Kidney tubule cell (primary cell): Measurements from ENCODE around the gene MTIF2.
"Not testable (repeated sequence)": the region's sequence is repeated elsewhere in the genome, so short reads cannot be mapped to it uniquely, and the experiment has no call there.

Experiments used
- DNase-seq: peaks from one replicate; pipeline ENCODE4 v3.0.0-alpha.2; 2018; ENCODE audit warnings: low spot score

The MTIF2 gene

DNA sequence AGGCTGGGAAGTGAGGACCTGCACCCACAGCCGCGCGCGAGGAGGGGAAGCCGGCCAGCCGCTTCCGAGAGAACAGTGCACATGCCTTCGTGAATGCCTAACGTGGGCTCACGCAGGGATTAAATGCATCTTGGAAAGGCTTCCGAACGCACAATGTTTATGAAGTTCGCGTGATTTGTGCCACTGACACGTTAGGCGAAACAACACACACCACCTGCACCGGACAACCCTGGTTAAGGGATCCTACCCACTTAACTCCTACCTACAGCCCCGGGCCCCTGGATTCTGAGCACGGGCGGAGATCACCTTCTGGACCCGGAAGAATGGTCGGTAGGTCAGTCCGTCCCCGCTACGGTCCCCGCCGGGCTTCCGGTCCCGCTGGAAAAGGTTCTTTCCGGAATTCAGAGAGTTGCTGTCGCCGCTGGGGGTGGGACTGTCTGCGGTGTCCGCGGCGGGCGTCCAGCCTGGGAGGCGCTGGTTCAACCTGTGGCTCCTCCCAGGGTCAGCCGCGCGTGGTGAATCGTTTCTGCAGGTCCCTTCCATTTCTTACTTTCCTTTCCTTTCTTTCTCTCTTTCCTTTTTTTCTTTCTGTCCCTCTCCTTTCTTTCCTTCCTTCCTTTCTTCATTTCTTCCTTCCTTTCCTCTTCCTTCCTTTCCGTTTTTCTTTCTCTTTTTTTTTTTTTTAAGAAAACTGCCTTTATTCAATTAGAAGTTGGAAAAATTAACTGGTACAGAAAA is at the start of gene MTIF2:
MTIF2 (minus strand) TSS at position 325 of the 738 bp plus-strand sequence. CDS start 5,373 bp downstream, outside the sequence.
- DNase-seq, result peak; percentile 97

- DNase-seq, result no peak
Observed at GRCh38 chr2:55314985-55315384, 46.0 kb upstream of the MTIF2 start.

DNA sequence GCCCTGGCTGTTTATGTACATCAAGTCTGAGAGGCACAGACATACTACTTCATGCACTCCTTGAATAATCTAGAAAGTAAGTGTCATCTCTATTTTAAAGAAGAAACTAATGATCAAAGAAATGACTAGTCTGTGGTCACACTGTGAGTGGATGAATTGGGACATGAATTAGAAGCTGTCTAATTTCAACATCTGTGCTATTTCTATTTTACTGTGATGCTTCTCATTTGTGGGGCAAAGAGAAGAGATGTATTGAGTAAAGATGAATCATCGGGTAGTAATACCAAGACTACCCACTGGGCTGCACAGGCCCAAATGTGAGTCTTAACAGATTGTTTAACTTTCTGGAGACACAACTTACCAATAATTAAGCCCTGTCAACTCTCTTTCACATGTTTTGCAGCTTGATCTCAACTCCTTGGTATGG is 42.4 kb upstream of the MTIF2 start:
- peak; percentile 56 for DNase-seq

DNA sequence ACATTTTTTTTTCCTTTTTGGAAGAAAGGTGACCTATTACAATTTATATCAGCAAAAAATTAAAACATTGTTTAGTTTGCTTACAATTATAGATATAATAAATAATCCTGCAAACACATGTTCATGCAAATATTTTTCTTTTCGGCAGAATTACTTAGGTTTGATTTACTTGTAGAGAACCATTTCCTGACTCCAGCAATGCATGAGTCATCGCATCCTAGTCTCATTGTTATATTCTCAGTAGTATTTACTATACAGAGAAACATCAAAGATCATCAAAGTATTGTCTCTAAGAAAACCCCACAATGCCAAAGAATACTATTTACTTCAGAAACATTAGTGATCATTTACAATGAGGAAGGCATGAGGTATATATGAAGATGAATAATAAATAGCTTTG is 40.4 kb upstream of the MTIF2 start:
- peak; percentile 37 for DNase-seq

- DNase-seq, result no peak
Observed at GRCh38 chr2:55302241-55302640, 33.2 kb upstream of the MTIF2 start.

DNA sequence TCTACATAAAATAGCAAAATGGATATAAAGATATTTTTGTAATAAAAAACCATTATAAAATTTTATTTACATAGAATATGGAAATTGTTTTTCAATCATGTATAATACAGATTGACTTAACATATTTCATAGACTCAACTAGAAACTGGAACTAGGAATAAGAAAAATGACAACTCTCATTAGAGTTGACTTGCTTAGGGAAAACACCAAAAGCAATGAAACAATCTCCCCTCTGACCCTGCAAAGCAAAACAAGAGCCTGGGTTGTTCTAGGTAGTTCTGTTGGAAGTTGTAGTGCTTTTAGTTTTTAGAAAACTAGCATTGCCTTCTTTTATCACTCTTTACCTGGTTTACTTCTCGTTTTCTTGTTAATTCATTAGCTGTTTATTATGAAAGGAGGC is 32.2 kb upstream of the MTIF2 start:
- no peak for DNase-seq

DNA sequence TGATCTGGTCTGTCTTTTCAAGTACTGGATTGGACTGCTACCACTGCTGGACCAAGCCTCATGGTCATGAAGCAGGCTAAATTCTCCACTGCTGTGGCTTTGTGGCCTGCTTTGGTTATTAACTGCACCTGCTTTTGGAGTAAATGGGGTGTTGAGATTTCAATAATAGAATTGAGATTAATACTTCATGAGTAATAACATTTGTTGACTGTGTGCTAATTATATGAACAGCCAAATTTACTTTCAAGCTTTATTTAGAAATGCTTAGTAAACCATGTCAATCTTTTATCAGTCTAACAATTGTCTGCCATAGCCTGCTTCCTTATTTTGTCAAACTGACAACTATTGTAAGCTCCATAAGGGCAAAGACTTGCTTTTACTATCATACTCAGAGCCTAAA is 27.4 kb upstream of the MTIF2 start:
- no peak for DNase-seq

DNA sequence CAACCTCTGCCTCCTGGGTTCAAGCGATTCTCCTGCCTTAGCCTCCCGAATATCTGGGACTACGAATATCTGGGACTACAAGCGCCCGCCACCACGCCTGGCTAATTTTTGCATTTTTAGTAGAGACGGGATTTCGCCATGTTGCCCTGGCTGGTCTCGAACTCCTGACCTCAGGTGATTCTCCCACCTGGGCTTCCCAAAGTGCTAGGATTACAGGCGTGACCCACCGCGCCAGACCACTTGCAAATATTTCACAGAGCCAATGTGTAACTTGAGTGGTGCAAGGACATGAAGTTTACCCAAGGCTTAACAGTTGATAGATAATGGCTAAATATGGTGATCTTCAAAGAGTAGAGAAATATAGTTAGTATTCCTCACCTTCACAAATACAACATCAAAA is 14.1 kb upstream of the MTIF2 start:
- no peak for DNase-seq

GRCh38 chr2:55282110-55282917 is 13.3 kb upstream of the MTIF2 start:
- DNase-seq, result peak; percentile 90

DNA sequence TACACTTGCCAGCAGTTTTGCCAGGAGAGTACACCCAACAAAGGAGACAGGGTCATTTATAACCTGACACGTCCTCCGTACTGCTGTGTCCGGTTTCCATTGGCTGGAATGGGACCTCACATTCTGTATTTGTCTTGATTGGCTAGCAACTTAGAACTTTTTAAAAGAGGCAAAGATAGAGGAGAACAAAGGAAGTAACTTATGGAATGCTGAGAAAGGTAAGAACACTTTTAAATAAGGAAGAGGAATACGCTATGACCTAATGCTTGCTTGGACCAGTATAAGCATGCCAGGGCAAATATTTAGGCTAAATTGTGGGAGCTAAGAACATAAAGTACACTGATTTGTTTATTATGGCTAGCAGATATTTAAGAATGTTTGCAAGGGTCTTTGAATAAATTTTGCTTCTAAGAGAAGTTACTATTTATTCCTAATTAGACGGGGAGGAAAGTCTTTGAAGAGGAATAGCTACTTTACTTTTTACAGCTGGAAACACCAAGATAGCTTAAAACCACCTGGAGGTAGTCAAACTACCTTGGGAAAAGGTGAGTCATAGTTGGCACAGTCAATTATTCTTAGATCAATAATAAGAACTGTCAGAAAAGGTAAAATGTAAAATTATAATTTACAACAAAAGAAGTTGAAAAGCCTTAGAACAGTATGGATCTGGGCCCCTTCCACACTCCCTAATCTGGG is 12.0 kb upstream of the MTIF2 start:
- not testable (repeated sequence) for DNase-seq

DNA sequence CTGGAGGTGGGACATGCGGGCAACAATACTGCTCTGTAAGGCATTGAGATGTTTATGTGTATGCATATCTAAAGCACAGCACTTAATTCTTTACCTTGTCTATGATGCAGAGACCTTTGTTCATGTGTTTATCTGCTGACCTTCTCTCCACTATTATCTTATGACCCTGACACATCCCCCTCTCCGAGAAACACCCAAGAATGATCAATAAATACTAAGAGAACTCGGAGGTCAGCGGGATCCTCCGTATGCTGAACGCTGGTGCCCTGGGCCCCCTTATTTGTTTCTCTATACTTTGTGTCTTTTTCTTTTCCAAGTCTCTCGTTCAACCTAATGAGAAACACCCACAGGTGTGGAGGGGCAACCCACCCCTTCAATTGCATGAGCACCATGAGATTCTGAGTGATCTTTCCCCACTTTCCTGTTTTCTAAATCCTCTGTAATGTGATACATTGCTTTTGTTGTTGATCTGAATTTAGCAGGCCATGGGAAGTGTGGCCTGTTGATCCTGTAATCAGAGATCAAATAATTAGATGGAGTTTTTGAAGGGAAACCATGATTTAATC is 10.9 kb upstream of the MTIF2 start:
- not testable (repeated sequence) for DNase-seq

GRCh38 chr2:55279214-55279835 is 10.3 kb upstream of the MTIF2 start:
- DNase-seq, result not testable (repeated sequence)

GRCh38 chr2:55277310-55277709 is 8.3 kb upstream of the MTIF2 start:
- no peak for DNase-seq

DNA sequence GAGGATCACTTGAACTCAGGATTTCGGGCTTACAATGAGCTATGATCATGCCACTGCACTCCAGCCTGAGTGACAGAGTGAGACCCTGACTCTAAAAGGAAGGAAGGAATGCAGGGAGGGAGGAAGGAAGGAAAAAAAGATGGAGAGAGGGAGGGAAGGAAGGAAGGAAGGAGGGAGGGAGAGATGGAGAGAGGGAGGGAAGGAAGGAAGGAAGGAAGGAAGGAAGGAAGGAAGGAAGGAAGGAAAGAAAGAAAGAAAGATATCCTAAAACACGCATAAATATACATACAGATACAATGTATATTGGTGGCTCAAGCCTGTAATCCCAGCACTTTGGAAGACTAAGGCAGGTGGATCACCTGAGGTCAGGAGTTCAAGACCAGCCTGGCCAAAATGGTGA is 5.3 kb upstream of the MTIF2 start:
- DNase-seq, result not testable (repeated sequence)

DNA sequence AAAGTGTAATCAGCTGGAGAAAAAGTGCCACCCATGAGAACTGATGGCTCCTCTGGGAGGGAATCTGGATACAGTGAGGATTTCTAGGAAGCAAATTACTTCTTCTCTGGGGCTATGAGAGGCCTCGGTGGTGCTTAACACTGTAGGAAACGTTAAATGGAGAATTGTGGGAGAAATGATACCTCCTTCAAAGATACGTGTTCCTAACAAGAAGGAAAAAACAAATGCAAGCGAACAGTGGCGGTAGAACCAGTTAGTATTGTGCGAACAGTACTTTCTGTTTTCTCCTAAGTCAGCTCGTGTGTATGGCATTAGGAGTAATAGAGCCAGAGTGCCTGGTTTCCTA is 587 bp upstream of the MTIF2 start:
- DNase-seq, result peak; percentile 2

DNA sequence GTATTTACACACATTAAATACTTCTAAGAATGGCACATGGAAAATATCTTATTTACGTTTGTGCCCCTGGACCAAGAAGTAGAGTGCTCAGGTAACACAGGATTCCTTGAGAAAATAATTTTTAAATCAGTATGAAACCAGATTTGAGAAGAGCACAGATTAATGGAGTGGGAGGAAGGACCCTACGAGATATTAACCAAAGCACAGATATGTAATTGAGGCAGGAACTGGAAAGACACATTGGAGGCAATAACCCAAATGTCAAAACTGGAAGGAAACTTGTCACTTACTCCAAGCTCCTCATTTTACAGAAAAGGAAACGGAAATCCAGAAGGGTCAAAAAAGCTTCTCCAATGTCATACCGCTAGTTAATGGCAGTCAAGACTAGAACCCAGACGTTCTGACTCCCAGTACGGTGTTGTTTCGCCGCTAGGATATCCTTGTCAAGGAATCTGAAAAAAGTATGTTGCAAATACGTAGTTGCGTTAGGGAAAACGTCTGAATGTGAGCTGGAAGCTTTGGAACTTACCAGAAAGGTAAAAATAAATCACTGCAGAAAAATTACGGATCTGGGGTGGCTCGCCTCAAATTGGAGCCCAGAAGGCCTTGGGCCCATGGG is 634 bp downstream of the MTIF2 start:
- DNase-seq, result no peak

DNA sequence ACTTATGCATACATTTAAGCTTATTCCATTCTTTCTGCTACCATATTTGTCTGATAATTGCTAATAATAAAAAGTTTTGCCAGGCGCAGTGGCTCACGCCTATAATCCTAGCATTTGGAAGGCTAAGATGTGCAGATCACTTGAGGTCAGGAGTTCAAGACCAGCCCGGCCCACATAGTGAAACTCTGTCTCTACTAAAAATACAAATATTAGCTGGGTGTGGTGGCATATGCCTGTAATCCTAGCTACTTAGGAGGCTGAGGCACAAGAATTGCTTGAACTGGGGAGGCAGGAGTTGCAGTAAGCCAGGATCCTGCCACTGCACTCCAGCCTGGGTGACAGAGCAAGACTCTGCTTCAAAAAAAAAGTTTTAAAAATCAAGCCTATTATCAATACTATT is 9.4 kb downstream of the MTIF2 start:
- not testable (repeated sequence) for DNase-seq

GRCh38 chr2:55252832-55253231 is 16.2 kb downstream of the MTIF2 start:
- no peak for DNase-seq

DNA sequence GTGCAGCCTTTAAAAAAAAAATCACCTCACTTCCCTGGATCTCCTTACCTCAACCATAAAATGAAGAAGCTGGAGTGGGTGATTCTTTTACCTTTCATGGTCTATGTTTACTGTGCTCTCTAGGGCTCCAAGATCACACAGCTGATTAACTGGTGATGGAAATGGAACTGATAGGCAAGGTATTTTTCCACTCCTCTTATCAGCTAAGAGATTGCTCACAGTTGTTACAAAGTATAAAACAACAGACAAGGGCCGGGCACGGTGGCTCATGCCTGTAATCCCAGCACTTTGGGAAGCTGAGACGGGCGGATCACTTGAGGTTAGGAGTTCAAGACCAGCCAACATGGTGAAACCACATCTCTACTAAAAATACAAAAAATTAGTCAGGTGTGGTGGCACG is 22.0 kb downstream of the MTIF2 start:
- no peak for DNase-seq

- DNase-seq, result no peak
Observed at GRCh38 chr2:55245411-55245810, 23.6 kb downstream of the MTIF2 start.

DNA sequence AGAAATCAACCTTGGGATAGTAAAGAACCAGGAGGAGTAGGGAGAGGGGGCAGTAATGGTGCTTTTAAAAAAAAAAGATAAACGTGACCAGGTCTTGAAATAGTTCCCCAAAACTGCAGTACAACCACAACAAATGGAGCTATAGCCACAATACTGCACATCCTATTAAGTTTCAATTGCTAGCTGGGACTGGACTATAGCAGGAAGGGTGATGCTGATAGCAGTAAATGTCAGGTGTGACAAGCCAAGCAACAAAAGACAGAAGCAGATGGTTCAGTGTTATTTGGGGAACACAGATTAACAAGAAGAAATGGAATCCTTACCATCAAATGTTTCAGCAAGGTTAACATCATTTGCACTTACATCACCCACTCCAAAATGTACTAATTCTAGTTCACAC is 26.4 kb downstream of the MTIF2 start:
- DNase-seq, result no peak

DNA sequence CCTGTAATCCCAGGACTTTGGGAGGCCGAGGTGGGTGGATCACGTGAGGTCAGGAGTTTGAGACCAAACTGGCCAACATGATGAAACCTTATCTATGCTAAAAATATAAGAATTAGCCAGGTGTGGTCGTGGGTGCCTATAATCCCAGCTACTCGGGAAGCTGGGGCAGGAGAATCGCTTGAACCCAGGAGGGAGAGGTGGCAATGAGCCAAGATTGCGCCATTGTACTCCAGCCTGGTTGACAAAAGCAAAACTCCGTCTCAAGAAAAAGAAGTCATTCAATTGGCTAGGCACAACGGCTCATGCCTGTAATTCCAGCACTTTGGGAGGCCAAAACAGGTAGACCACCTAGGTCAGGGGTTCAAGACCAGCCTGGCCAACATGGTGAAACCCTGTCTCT is 27.4 kb downstream of the MTIF2 start:
- DNase-seq, result not testable (repeated sequence)
